Measurements from ENCODE around the gene SIRPB2. TPM values are rescaled to one million over a fixed set of nuclear protein-coding genes. Genes with fewer than 3 reads are reported as not detected.
A peak's percentile ranks its signal among the peaks of the same experiment; 100 is the strongest.

The SIRPB2 gene
- total and polyA plus RNA-seq, 4 donors: 0.99 to 4.4 (median 2.2) TPM

- peaks cover 15 to 54% (median 42%) of the 10 kb centered on the region in 4 donors for H3K36me3 ChIP-seq (ENCODE audit: control insufficient read depth in 4 of 4, insufficient read depth in 3 of 4, low read depth in 1 of 4, low read length in 3 of 4)
Measured at GRCh38 chr20:1441133-1441532, 50.1 kb downstream of the SIRPB2 start.

GRCh38 chr20:1440024-1440423, 51.2 kb downstream of the SIRPB2 start:
- TF ChIP-seq ZBTB33 (IDR thresholded peaks at IDR 0.05) (no peak), NR2F2 (IDR thresholded peaks at IDR 0.05) (no peak), TAF1 (conservative IDR thresholded peaks at IDR 0.05) (no peak), YY1 (IDR thresholded peaks at IDR 0.05) (no peak), RXRA (IDR thresholded peaks at IDR 0.05) (no peak), CTCF (IDR thresholded peaks at IDR 0.05; ENCODE audit: low read depth, low read length, missing input control) (peak; percentile 21), HNF4A (conservative IDR thresholded peaks at IDR 0.05) (no peak), JUND (IDR thresholded peaks at IDR 0.05) (no peak), MAX (IDR thresholded peaks at IDR 0.05) (no peak), RAD21 (IDR thresholded peaks at IDR 0.05) (peak; percentile 47 to 61), EGR1 (IDR thresholded peaks at IDR 0.05; ENCODE audit: low read depth in 2 of 2) (no peak), REST (IDR thresholded peaks at IDR 0.05) (no peak), ATF3 (IDR thresholded peaks at IDR 0.05) (no peak), FOXA2 (IDR thresholded peaks at IDR 0.05) (no peak)
- DNase-seq (ENCODE audit: low spot score): no peak
- Histone ChIP-seq H3K27me3 (ENCODE audit: control insufficient read depth in 4 of 4, insufficient read depth in 4 of 4, low read length in 3 of 4) (no peaks in the 10 kb centered on the region), H3K27ac (ENCODE audit: low read depth in 1 of 2, low read length in 2 of 2) (no peak overlapping the region), H3K4me3 (ENCODE audit: low read depth in 1 of 3, low read length in 3 of 3) (no peak overlapping the region), H3K36me3 (ENCODE audit: control insufficient read depth in 4 of 4, insufficient read depth in 3 of 4, low read depth in 1 of 4, low read length in 3 of 4) (peaks cover 15 to 43% (median 31%) of the 10 kb centered on the region in 4 donors), H3K9me3 (ENCODE audit: control insufficient read depth in 4 of 4, low read length in 3 of 4) (no peaks in the 10 kb centered on the region), H3K4me1 (ENCODE audit: control insufficient read depth in 4 of 4, insufficient read depth in 4 of 4, low read length in 3 of 4) (no peaks in the 10 kb centered on the region), H3K9ac (ENCODE audit: low read depth in 1 of 2, low read length in 2 of 2) (no peak overlapping the region)
- 76% methylated on average over 6 of the region's 6 CpGs for WGBS

More at GRCh38 chr20:1441133-1441532, 50.1 kb downstream of the SIRPB2 start:
- Histone ChIP-seq H3K27me3 (ENCODE audit: control insufficient read depth in 4 of 4, insufficient read depth in 4 of 4, low read length in 3 of 4) (no peaks in the 10 kb centered on the region), H3K4me3 (ENCODE audit: low read depth in 1 of 3, low read length in 3 of 3) (no peak overlapping the region), H3K4me1 (ENCODE audit: control insufficient read depth in 4 of 4, insufficient read depth in 4 of 4, low read length in 3 of 4) (no peaks in the 10 kb centered on the region), H3K9ac (ENCODE audit: low read depth in 1 of 2, low read length in 2 of 2) (no peak overlapping the region), H3K9me3 (ENCODE audit: control insufficient read depth in 4 of 4, low read length in 3 of 4) (no peaks in the 10 kb centered on the region), H3K27ac (ENCODE audit: low read depth in 1 of 2, low read length in 2 of 2) (no peak overlapping the region)
- no peak for DNase-seq (ENCODE audit: low spot score)
- WGBS: 67% methylated on average over 3 of the region's 3 CpGs
- TF ChIP-seq CTCF (IDR thresholded peaks at IDR 0.05; ENCODE audit: low read depth, low read length, missing input control) (no peak), EGR1 (IDR thresholded peaks at IDR 0.05; ENCODE audit: low read depth in 2 of 2) (no peak)
